Measurements from ENCODE around the gene TUBA3D.
"Not testable (repeated sequence)": the region's sequence is repeated elsewhere in the genome, so short reads cannot be mapped to it uniquely, and the experiment has no call there.

TUBA3D gene

DNA sequence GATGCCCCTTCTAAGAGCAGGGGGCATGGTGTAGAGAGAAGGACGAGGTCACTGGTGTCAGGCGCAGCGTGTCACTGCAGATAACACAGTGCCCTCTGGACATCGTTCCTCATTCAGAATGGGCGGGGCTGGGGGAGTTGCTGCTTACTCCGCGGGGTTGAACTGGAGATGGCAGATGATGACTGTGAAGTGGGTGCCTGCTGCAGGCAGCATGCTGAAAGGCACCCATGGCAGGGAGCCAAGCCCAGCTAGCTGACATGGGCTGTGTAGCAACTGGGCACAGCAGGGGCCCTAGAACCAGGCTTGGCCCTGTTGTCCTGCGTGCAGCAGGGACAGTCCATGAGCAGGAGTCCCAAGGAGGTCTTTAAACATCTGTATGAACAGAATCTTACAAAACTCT, 4.3 kb upstream of the TUBA3D start:
- not testable (repeated sequence) for H3K79me2 ChIP-seq (ENCODE audit: insufficient read depth, low read length); H3K27ac ChIP-seq (ENCODE audit: low read length); H2AFZ ChIP-seq (ENCODE audit: low read depth, low read length); H4K20me1 ChIP-seq (ENCODE audit: insufficient read depth, low read length); H3K4me3 ChIP-seq (ENCODE audit: low read depth in 1 of 2, low read length in 2 of 2); H3K36me3 ChIP-seq (ENCODE audit: insufficient read depth, low read length); H3K4me2 ChIP-seq (ENCODE audit: insufficient read depth, low read length); H3K9ac ChIP-seq (ENCODE audit: low read depth, low read length); H3K4me1 ChIP-seq (ENCODE audit: insufficient read depth, low read length); DNase-seq; H3K27me3 ChIP-seq (ENCODE audit: insufficient read depth, low read length, poor library complexity); H3K9me3 ChIP-seq (ENCODE audit: insufficient read depth, low read length, severe bottlenecking); ATAC-seq (ENCODE audit: insufficient read depth, low read depth)

GRCh38 chr2:131473266-131473665, 2.7 kb upstream of the TUBA3D start:
- H3K4me3 ChIP-seq (ENCODE audit: low read depth in 1 of 2, low read length in 2 of 2); H3K9me3 ChIP-seq (ENCODE audit: insufficient read depth, low read length, severe bottlenecking); H3K4me2 ChIP-seq (ENCODE audit: insufficient read depth, low read length); DNase-seq; H3K9ac ChIP-seq (ENCODE audit: low read depth, low read length); H3K4me1 ChIP-seq (ENCODE audit: insufficient read depth, low read length); H3K79me2 ChIP-seq (ENCODE audit: insufficient read depth, low read length); H3K36me3 ChIP-seq (ENCODE audit: insufficient read depth, low read length); H4K20me1 ChIP-seq (ENCODE audit: insufficient read depth, low read length); H3K27ac ChIP-seq (ENCODE audit: low read length); ATAC-seq (ENCODE audit: insufficient read depth, low read depth); H3K27me3 ChIP-seq (ENCODE audit: insufficient read depth, low read length, poor library complexity); H2AFZ ChIP-seq (ENCODE audit: low read depth, low read length): not testable (repeated sequence)

DNA sequence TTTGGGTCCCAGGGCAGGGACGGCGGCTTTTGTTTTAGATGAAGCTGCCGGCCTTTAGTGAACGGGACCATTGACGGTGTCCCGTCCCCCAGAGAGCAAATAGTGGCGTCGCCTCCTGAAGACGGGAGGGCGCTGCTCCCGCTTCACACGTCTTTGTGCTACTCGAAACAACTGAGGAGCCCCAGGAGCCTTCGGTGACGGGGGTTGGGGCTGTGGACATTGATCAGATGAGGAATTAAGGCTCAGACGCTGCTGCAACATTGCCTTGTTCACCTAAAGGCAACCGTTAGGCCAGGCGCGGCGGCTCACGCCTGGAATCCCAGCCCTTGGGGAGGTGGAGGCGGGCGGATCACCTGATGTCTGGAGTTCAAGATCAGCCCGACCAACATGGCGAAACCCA, 444 bp downstream of the TUBA3D start:
- not testable (repeated sequence) for H3K79me2 ChIP-seq (ENCODE audit: insufficient read depth, low read length); H3K27me3 ChIP-seq (ENCODE audit: insufficient read depth, low read length, poor library complexity); H3K4me1 ChIP-seq (ENCODE audit: insufficient read depth, low read length); H3K9ac ChIP-seq (ENCODE audit: low read depth, low read length); DNase-seq; H3K9me3 ChIP-seq (ENCODE audit: insufficient read depth, low read length, severe bottlenecking); H2AFZ ChIP-seq (ENCODE audit: low read depth, low read length); ATAC-seq (ENCODE audit: insufficient read depth, low read depth); H3K4me2 ChIP-seq (ENCODE audit: insufficient read depth, low read length); H3K4me3 ChIP-seq (ENCODE audit: low read depth in 1 of 2, low read length in 2 of 2); H3K27ac ChIP-seq (ENCODE audit: low read length); H4K20me1 ChIP-seq (ENCODE audit: insufficient read depth, low read length); H3K36me3 ChIP-seq (ENCODE audit: insufficient read depth, low read length)

- not testable (repeated sequence) for H3K27me3 ChIP-seq (ENCODE audit: insufficient read depth, low read length, poor library complexity); H3K9ac ChIP-seq (ENCODE audit: low read depth, low read length); H3K36me3 ChIP-seq (ENCODE audit: insufficient read depth, low read length); H2AFZ ChIP-seq (ENCODE audit: low read depth, low read length); H3K9me3 ChIP-seq (ENCODE audit: insufficient read depth, low read length, severe bottlenecking); H4K20me1 ChIP-seq (ENCODE audit: insufficient read depth, low read length); H3K4me1 ChIP-seq (ENCODE audit: insufficient read depth, low read length); H3K27ac ChIP-seq (ENCODE audit: low read length); H3K4me2 ChIP-seq (ENCODE audit: insufficient read depth, low read length); DNase-seq; H3K79me2 ChIP-seq (ENCODE audit: insufficient read depth, low read length); ATAC-seq (ENCODE audit: insufficient read depth, low read depth); H3K4me3 ChIP-seq (ENCODE audit: low read depth in 1 of 2, low read length in 2 of 2)
Observed at GRCh38 chr2:131477227-131477626, 1.3 kb downstream of the TUBA3D start.

- not testable (repeated sequence) for ATAC-seq (ENCODE audit: insufficient read depth, low read depth); H3K4me1 ChIP-seq (ENCODE audit: insufficient read depth, low read length); H3K9ac ChIP-seq (ENCODE audit: low read depth, low read length); H3K4me2 ChIP-seq (ENCODE audit: insufficient read depth, low read length); H3K9me3 ChIP-seq (ENCODE audit: insufficient read depth, low read length, severe bottlenecking); H3K79me2 ChIP-seq (ENCODE audit: insufficient read depth, low read length); H4K20me1 ChIP-seq (ENCODE audit: insufficient read depth, low read length); DNase-seq; H3K4me3 ChIP-seq (ENCODE audit: low read depth in 1 of 2, low read length in 2 of 2); H3K27ac ChIP-seq (ENCODE audit: low read length); H2AFZ ChIP-seq (ENCODE audit: low read depth, low read length); H3K27me3 ChIP-seq (ENCODE audit: insufficient read depth, low read length, poor library complexity)
- H3K36me3 ChIP-seq (ENCODE audit: insufficient read depth, low read length), result peaks cover 13% of the 10 kb centered on the region; the same call in 1 of the 2 replicates
Observed at GRCh38 chr2:131478074-131478849, 2.3 kb downstream of the TUBA3D start.

GRCh38 chr2:131478850-131479461, 3.0 kb downstream of the TUBA3D start:
- not testable (repeated sequence) for H3K27ac ChIP-seq (ENCODE audit: low read length)

GRCh38 chr2:131480351-131480750, 4.4 kb downstream of the TUBA3D start:
- peaks cover 30% of the 10 kb centered on the region; the same call in 1 of the 2 replicates for H3K36me3 ChIP-seq (ENCODE audit: insufficient read depth, low read length)
- H3K79me2 ChIP-seq (ENCODE audit: insufficient read depth, low read length); H3K27me3 ChIP-seq (ENCODE audit: insufficient read depth, low read length, poor library complexity); ATAC-seq (ENCODE audit: insufficient read depth, low read depth); H3K4me3 ChIP-seq (ENCODE audit: low read depth in 1 of 2, low read length in 2 of 2); H4K20me1 ChIP-seq (ENCODE audit: insufficient read depth, low read length); DNase-seq; H3K9ac ChIP-seq (ENCODE audit: low read depth, low read length); H3K27ac ChIP-seq (ENCODE audit: low read length); H3K4me2 ChIP-seq (ENCODE audit: insufficient read depth, low read length); H3K9me3 ChIP-seq (ENCODE audit: insufficient read depth, low read length, severe bottlenecking); H2AFZ ChIP-seq (ENCODE audit: low read depth, low read length); H3K4me1 ChIP-seq (ENCODE audit: insufficient read depth, low read length): not testable (repeated sequence)

More at GRCh38 chr2:131478850-131479461, 3.0 kb downstream of the TUBA3D start:
- DNase-seq; H3K27me3 ChIP-seq (ENCODE audit: insufficient read depth, low read length, poor library complexity); ATAC-seq (ENCODE audit: insufficient read depth, low read depth); H3K9me3 ChIP-seq (ENCODE audit: insufficient read depth, low read length, severe bottlenecking); H3K4me1 ChIP-seq (ENCODE audit: insufficient read depth, low read length); H3K79me2 ChIP-seq (ENCODE audit: insufficient read depth, low read length); H3K9ac ChIP-seq (ENCODE audit: low read depth, low read length); H4K20me1 ChIP-seq (ENCODE audit: insufficient read depth, low read length); H3K4me2 ChIP-seq (ENCODE audit: insufficient read depth, low read length); H2AFZ ChIP-seq (ENCODE audit: low read depth, low read length); H3K4me3 ChIP-seq (ENCODE audit: low read depth in 1 of 2, low read length in 2 of 2): not testable (repeated sequence)
- peaks cover 17% of the 10 kb centered on the region; the same call in 1 of the 2 replicates for H3K36me3 ChIP-seq (ENCODE audit: insufficient read depth, low read length)

GRCh38 chr2:131482506-131483155, 6.7 kb downstream of the TUBA3D start:
- DNase-seq; H3K4me2 ChIP-seq (ENCODE audit: insufficient read depth, low read length); H3K9ac ChIP-seq (ENCODE audit: low read depth, low read length); H3K4me3 ChIP-seq (ENCODE audit: low read depth in 1 of 2, low read length in 2 of 2); H3K27ac ChIP-seq (ENCODE audit: low read length); H3K27me3 ChIP-seq (ENCODE audit: insufficient read depth, low read length, poor library complexity); H3K4me1 ChIP-seq (ENCODE audit: insufficient read depth, low read length); H2AFZ ChIP-seq (ENCODE audit: low read depth, low read length); H3K9me3 ChIP-seq (ENCODE audit: insufficient read depth, low read length, severe bottlenecking); ATAC-seq (ENCODE audit: insufficient read depth, low read depth): not testable (repeated sequence)
- H4K20me1 ChIP-seq (ENCODE audit: insufficient read depth, low read length), result peaks cover 18% of the 10 kb centered on the region
- peaks cover 42% of the 10 kb centered on the region for H3K36me3 ChIP-seq (ENCODE audit: insufficient read depth, low read length)
- H3K79me2 ChIP-seq (ENCODE audit: insufficient read depth, low read length), result peaks cover 24% of the 10 kb centered on the region; the same call in 1 of the 2 replicates
